H4 (cell line): ENCODE results near the gene LMX1A. TPM values are rescaled to one million over a fixed set of nuclear protein-coding genes. Genes with fewer than 3 reads are reported as not detected.

Experiments
- DNase-seq: peaks from one replicate; pipeline ENCODE4 v3.0.0-alpha.2; 2015; ENCODE audit warnings: low spot score
- total RNA-seq: library from RNA; depleted of rRNA; stranded (reverse); fragments of >200 nt; shearing (Covaris generic); gene quantifications from 2 replicates; pipeline ENCODE4 v1.2.3, GENCODE V29; 2014; rRNA removed

LMX1A gene
- total RNA-seq, 1 experiment from 2014 or later = not detected

GRCh38 chr1:165162671-165163241 lies 193.8 kb downstream of the LMX1A start:
- DNase-seq = peak; percentile 80

GRCh38 chr1:165161130-165161529 lies 195.4 kb downstream of the LMX1A start:
- DNase-seq = peak; percentile 23

GRCh38 chr1:165153182-165153581 lies 203.3 kb downstream of the LMX1A start:
- DNase-seq = no peak

- DNase-seq = no peak
Measured at GRCh38 chr1:165152727-165153126, 203.8 kb downstream of the LMX1A start.

- no peak for DNase-seq
Measured at GRCh38 chr1:165152109-165152508, 204.4 kb downstream of the LMX1A start.

Other genes with a start within 250 kb of the LMX1A start
- gene RXRG, start 88.4 kb upstream of the LMX1A start, total RNA-seq = not detected in 2 replicates
- not detected in 2 replicates for gene LRRC52, start 187.3 kb upstream of the LMX1A start, total RNA-seq